ENCODE measurements around the gene TTC6.
A peak's percentile ranks its signal among the peaks of the same experiment; 100 is the strongest.
"Not testable (repeated sequence)": the region's sequence is repeated elsewhere in the genome, so short reads cannot be mapped to it uniquely, and the experiment has no call there.

The TTC6 gene

GRCh38 chr14:37594971-37595808 lies at the start of gene TTC6, which contains the start of gene FOXA1:
Gene TTC6, plus strand, starts transcription at chr14:37595629. Its CDS starts 26,436 bp downstream, at chr14:37622065.
Gene FOXA1, minus strand, starts transcription at chr14:37595249. Its CDS starts 277 bp downstream, at chr14:37594972.
- Histone ChIP-seq H3K4me3 (ENCODE audit: low read length) (peak within 1 kb of the TSS; percentile 62), H2AFZ (ENCODE audit: low read depth, low read length) (peak within 1 kb of the TSS; percentile 95), H3K36me3 (ENCODE audit: insufficient read depth, low read length) (no peaks in the 10 kb centered on the region), H3K27me3 (ENCODE audit: insufficient read depth, low read length) (peaks cover 80% of the 10 kb centered on the region), H3K9me3 (ENCODE audit: low read length) (no peaks in the 10 kb centered on the region), H3K4me1 (ENCODE audit: insufficient read depth, low read length) (peaks cover 25% of the 10 kb centered on the region)

DNA sequence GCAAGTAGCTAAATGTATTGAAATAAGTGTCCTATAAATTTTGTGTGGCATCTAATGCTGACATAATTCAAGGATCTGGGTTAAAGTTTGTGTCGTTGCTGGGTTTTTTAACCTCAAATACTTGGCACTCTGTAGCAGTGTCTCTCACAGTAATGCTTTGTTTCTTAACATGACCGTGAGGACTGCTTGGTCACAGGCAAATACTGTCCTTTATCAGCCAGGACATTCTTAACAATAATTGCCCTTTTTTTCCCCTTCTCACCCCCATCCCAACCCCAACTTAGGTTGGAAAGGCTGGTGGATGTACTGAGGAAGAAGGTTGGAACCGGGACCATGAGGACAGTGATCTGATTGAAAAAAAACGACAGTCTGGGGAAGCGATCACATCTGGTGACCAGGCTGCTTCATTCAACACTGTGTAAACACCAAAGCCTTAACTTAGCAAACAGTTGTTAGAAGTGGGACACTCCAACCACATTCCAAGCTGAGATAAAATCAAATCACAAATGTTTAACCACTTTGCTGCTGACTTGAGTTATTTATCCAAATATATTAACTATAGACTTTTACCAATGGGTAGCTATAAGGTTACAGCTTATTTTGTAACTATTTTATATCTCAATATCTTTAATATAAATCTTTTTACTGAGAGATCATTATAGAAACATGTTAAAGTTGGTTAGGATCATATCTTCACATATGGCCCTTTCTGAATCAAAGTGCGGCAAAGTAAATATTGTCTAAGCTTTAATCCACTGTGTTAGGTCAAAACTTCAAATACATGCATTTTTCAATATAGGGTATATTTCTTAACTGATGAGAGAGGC lies 48.6 kb upstream of the TTC6 start:
- no peaks in the 10 kb centered on the region for H3K4me1 ChIP-seq (ENCODE audit: insufficient read depth, low read length)
- H2AFZ ChIP-seq (ENCODE audit: low read depth, low read length), result no peak overlapping the region
- H3K9me3 ChIP-seq (ENCODE audit: low read length), result no peaks in the 10 kb centered on the region
- H3K36me3 ChIP-seq (ENCODE audit: insufficient read depth, low read length), result no peaks in the 10 kb centered on the region
- H3K27me3 ChIP-seq (ENCODE audit: insufficient read depth, low read length), result no peaks in the 10 kb centered on the region
- no peak overlapping the region for H3K4me3 ChIP-seq (ENCODE audit: low read length)

DNA sequence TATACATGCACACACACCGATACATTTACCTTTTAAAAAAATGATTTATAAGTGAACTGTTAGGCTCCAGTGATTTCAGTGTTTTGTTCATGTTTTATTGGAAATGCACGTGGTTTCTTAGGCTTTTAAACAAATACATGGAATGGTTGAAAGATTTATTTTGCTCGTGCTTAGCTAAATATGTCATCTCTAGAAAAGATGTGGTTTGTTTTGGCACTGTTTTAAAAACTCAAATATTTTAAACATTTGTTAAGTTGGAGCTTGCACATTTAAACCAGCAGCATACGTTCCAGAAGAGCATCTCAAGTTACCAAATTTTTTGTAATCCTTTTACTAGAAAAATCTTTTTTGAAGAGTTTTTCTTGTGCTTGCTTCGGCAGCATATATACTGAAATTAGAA lies 44.9 kb upstream of the TTC6 start:
- Histone ChIP-seq H3K4me1 (ENCODE audit: insufficient read depth, low read length) (no peaks in the 10 kb centered on the region), H3K27me3 (ENCODE audit: insufficient read depth, low read length) (no peaks in the 10 kb centered on the region), H2AFZ (ENCODE audit: low read depth, low read length) (no peak overlapping the region), H3K9me3 (ENCODE audit: low read length) (peaks cover 4% of the 10 kb centered on the region), H3K4me3 (ENCODE audit: low read length) (no peak overlapping the region), H3K36me3 (ENCODE audit: insufficient read depth, low read length) (no peaks in the 10 kb centered on the region)

DNA sequence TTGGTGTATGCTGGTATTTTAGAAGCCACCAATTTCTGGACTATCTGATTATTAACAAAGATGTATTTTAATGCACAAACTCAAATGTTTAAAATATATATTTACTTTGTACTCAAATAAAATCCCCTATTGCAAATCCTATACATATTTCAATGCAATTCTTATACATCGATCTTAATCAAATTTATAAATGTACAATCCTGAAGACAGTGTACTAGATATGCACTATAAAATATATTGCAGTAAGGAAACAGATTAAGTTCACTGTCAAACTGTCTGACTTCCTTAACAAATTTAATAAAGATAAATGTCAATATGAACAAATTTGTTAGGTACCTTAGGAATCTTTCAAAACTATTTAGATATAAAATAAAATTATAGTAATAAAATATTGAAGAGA lies 44.3 kb upstream of the TTC6 start:
- Histone ChIP-seq H2AFZ (ENCODE audit: low read depth, low read length) (no peak overlapping the region), H3K4me3 (ENCODE audit: low read length) (no peak overlapping the region), H3K36me3 (ENCODE audit: insufficient read depth, low read length) (no peaks in the 10 kb centered on the region), H3K27me3 (ENCODE audit: insufficient read depth, low read length) (no peaks in the 10 kb centered on the region), H3K9me3 (ENCODE audit: low read length) (peaks cover 4% of the 10 kb centered on the region), H3K4me1 (ENCODE audit: insufficient read depth, low read length) (no peaks in the 10 kb centered on the region)

- Histone ChIP-seq H3K36me3 (ENCODE audit: insufficient read depth, low read length) (no peaks in the 10 kb centered on the region), H3K4me3 (ENCODE audit: low read length) (no peak overlapping the region), H3K9me3 (ENCODE audit: low read length) (peaks cover 4% of the 10 kb centered on the region), H3K4me1 (ENCODE audit: insufficient read depth, low read length) (peaks cover 4% of the 10 kb centered on the region), H3K27me3 (ENCODE audit: insufficient read depth, low read length) (no peaks in the 10 kb centered on the region), H2AFZ (ENCODE audit: low read depth, low read length) (no peak overlapping the region)
These were observed 41.4 kb upstream of the TTC6 start for GRCh38 chr14:37553935-37554550.

DNA sequence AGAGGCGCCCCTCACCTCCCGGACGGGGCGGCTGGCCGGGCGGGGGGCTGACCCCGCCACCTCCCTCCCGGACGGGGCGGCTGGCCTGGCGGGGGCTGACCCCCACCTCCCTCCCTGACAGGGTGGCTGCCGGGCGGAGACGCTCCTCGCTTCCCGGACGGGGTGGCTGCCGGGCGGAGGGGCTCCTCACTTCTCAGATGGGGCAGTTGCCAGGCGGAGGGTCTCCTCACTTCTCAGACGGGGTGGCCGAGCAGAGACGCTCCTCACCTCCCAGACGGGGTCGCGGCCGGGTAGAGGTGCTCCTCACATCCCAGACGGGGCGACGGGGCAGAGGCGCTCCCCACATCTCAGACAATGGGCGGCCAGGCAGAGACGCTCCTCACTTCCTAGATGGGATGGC lies 39.8 kb upstream of the TTC6 start:
- not testable (repeated sequence) for H3K27me3 ChIP-seq (ENCODE audit: insufficient read depth, low read length); H3K4me3 ChIP-seq (ENCODE audit: low read length); H3K36me3 ChIP-seq (ENCODE audit: insufficient read depth, low read length); H3K9me3 ChIP-seq (ENCODE audit: low read length); H2AFZ ChIP-seq (ENCODE audit: low read depth, low read length)
- peaks cover 16% of the 10 kb centered on the region for H3K4me1 ChIP-seq (ENCODE audit: insufficient read depth, low read length)

DNA sequence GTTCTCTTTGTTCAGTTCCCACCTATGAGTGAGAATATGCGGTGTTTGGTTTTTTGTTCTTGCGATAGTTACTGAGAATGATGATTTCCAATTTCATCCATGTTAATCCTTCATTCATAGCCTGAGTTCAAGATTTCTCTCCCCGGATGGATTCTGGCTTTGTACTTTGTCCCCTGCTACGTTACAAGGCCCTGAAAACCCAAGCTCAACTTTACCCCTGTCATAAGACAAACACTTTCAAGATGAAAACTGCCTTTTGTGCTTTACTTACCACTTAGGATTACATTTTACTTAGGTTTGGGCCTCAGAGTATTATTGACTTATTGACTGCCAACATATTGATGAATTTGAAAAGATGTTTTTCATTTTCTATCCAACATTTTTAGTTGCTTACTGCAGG lies 36.7 kb upstream of the TTC6 start:
- Histone ChIP-seq H3K4me3 (ENCODE audit: low read length) (no peak overlapping the region), H3K36me3 (ENCODE audit: insufficient read depth, low read length) (no peaks in the 10 kb centered on the region), H3K9me3 (ENCODE audit: low read length) (peaks cover 3% of the 10 kb centered on the region), H2AFZ (ENCODE audit: low read depth, low read length) (no peak overlapping the region), H3K27me3 (ENCODE audit: insufficient read depth, low read length) (no peaks in the 10 kb centered on the region), H3K4me1 (ENCODE audit: insufficient read depth, low read length) (peaks cover 16% of the 10 kb centered on the region)

DNA sequence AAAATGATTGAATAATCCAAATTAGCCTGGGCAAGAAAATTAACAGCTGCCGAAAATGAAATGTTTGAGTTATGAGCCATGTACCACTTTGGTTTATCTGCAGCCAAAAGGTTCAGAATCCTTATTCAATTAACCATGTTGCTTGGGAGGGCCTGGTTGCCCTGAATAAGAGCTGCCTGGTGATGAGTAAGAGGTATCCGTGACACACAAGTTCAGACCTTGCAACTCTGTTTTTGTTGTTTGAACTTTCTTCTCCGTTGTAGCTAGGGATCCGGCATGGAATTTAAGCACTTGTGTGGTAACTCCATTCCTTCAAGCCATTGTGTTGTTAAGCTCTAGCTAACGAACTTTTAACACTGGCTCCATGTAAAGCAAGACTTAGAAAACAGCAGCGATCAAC lies 36.0 kb upstream of the TTC6 start:
- Histone ChIP-seq H3K36me3 (ENCODE audit: insufficient read depth, low read length) (no peaks in the 10 kb centered on the region), H3K4me1 (ENCODE audit: insufficient read depth, low read length) (peaks cover 16% of the 10 kb centered on the region), H3K4me3 (ENCODE audit: low read length) (no peak overlapping the region), H3K27me3 (ENCODE audit: insufficient read depth, low read length) (no peaks in the 10 kb centered on the region), H3K9me3 (ENCODE audit: low read length) (no peaks in the 10 kb centered on the region), H2AFZ (ENCODE audit: low read depth, low read length) (no peak overlapping the region)

- Histone ChIP-seq H3K9me3 (ENCODE audit: low read length) (no peaks in the 10 kb centered on the region), H3K4me1 (ENCODE audit: insufficient read depth, low read length) (peaks cover 24% of the 10 kb centered on the region), H3K27me3 (ENCODE audit: insufficient read depth, low read length) (no peaks in the 10 kb centered on the region), H3K36me3 (ENCODE audit: insufficient read depth, low read length) (no peaks in the 10 kb centered on the region), H2AFZ (ENCODE audit: low read depth, low read length) (no peak overlapping the region), H3K4me3 (ENCODE audit: low read length) (no peak overlapping the region)
These were observed 32.2 kb upstream of the TTC6 start for GRCh38 chr14:37563189-37563588.

GRCh38 chr14:37565550-37565949 lies 29.9 kb upstream of the TTC6 start:
- Histone ChIP-seq H3K36me3 (ENCODE audit: insufficient read depth, low read length) (no peaks in the 10 kb centered on the region), H3K9me3 (ENCODE audit: low read length) (no peaks in the 10 kb centered on the region), H2AFZ (ENCODE audit: low read depth, low read length) (no peak overlapping the region), H3K4me3 (ENCODE audit: low read length) (no peak overlapping the region), H3K27me3 (ENCODE audit: insufficient read depth, low read length) (no peaks in the 10 kb centered on the region), H3K4me1 (ENCODE audit: insufficient read depth, low read length) (peaks cover 8% of the 10 kb centered on the region)

DNA sequence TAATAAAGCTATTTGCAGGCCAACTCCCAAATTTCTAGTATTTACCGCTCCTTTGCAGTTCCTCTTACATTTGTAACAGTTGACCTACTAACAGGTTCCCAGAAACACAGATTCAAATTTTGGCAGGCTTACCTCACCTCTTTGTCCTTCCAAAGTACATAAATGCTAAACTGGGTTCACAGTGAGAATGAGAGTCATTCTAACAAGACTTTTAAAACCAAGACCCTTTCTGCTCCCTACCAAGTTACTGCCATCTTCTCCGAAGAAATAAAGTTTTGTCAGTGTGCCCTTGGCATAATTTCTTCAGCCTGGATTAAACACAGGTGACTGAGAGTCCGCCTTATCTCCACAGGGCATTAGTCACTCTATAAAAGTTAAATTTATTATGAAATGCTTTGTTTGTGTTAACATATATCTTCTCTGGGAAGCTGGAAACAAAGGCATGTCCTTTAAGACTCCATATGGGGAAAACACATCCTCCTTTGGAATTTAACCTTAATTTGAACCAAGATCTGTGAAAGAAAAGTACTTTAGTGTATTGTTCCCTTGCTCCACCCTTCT lies 28.5 kb upstream of the TTC6 start:
- Histone ChIP-seq H3K36me3 (ENCODE audit: insufficient read depth, low read length) (no peaks in the 10 kb centered on the region), H3K4me1 (ENCODE audit: insufficient read depth, low read length) (peaks cover 8% of the 10 kb centered on the region), H3K4me3 (ENCODE audit: low read length) (no peak overlapping the region), H3K9me3 (ENCODE audit: low read length) (no peaks in the 10 kb centered on the region), H3K27me3 (ENCODE audit: insufficient read depth, low read length) (no peaks in the 10 kb centered on the region), H2AFZ (ENCODE audit: low read depth, low read length) (no peak overlapping the region)

- H3K36me3 ChIP-seq (ENCODE audit: insufficient read depth, low read length), result no peaks in the 10 kb centered on the region
- H2AFZ ChIP-seq (ENCODE audit: low read depth, low read length), result no peak overlapping the region
- no peak overlapping the region for H3K4me3 ChIP-seq (ENCODE audit: low read length)
- no peaks in the 10 kb centered on the region for H3K9me3 ChIP-seq (ENCODE audit: low read length)
- H3K4me1 ChIP-seq (ENCODE audit: insufficient read depth, low read length), result peaks cover 8% of the 10 kb centered on the region
- no peaks in the 10 kb centered on the region for H3K27me3 ChIP-seq (ENCODE audit: insufficient read depth, low read length)
These were observed 25.7 kb upstream of the TTC6 start for GRCh38 chr14:37569729-37570128.

DNA sequence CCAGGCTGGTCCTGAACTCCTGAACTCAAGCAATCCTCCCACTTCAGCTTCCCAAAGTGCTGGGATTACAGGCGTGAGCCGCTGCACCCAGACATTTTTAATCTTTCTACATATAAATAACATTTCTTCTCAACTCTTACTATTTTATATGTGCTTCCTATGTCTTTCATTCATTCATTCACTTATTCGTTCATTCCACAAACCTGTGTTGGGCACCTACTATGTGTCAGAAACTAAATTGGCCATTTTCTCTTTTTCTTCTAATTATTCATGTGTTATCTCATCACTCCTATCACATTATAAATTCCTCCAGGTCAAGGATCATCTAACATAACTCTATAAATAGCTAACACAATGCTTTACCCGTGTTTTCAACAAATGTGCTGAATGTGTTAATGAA lies 24.0 kb upstream of the TTC6 start:
- Histone ChIP-seq H3K27me3 (ENCODE audit: insufficient read depth, low read length) (no peaks in the 10 kb centered on the region), H3K4me1 (ENCODE audit: insufficient read depth, low read length) (peaks cover 8% of the 10 kb centered on the region), H3K4me3 (ENCODE audit: low read length) (no peak overlapping the region), H3K36me3 (ENCODE audit: insufficient read depth, low read length) (no peaks in the 10 kb centered on the region), H2AFZ (ENCODE audit: low read depth, low read length) (no peak overlapping the region), H3K9me3 (ENCODE audit: low read length) (no peaks in the 10 kb centered on the region)
